ENCODE measurements around the gene SPATA6L. TPM values are rescaled to one million over a fixed set of nuclear protein-coding genes. Genes with fewer than 3 reads are reported as not detected.

The SPATA6L gene
- total and polyA plus RNA-seq, 10 of the 15 experiments (the other 5 are each of a cell fraction or from before 2014, with no cell fraction given) = 0.37 to 1.6 (median 0.91) TPM

DNA sequence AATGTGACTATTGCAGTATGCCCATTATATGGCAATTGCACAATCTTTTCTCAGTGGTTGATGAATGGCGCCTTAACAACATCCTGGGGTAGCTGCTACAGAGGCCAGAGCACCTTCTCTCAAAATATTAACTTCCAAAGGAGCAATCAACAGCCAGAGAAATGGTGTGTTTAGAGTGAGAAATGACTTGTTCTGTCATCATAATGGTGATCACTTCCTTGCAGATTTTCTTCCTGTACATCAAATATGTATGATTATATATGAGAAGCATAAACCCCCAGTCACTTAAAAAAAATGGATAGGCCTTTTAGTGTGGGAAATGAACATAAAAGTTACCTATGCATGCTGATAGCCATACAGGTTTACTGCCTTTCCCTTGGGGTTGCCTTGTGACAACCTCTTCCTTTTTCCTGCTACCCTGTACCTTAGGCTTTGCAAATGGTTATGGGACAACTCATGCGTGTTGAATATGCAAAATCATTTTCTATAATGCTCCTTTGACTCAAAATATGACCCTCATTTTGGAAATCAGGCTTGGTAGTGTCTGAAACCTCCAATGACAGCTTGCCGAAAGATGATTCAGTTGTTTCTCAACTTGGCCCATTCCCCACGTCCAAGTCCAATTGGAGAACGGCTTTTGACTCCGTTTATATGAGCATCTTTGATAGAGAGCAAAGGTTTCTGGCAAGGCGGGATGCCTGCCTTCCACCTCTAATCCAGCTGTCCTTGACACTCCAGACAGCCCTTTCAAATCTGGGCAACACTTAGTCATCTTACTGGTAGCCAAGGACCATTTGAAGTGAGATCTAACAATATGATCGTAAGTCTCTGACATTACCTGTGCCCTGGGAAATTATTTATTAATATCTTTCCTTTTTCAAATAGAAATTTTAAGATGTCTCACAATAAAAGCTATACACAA, 106.8 kb downstream of the SPATA6L start (continued):
- TF ChIP-seq, protein P1, sequence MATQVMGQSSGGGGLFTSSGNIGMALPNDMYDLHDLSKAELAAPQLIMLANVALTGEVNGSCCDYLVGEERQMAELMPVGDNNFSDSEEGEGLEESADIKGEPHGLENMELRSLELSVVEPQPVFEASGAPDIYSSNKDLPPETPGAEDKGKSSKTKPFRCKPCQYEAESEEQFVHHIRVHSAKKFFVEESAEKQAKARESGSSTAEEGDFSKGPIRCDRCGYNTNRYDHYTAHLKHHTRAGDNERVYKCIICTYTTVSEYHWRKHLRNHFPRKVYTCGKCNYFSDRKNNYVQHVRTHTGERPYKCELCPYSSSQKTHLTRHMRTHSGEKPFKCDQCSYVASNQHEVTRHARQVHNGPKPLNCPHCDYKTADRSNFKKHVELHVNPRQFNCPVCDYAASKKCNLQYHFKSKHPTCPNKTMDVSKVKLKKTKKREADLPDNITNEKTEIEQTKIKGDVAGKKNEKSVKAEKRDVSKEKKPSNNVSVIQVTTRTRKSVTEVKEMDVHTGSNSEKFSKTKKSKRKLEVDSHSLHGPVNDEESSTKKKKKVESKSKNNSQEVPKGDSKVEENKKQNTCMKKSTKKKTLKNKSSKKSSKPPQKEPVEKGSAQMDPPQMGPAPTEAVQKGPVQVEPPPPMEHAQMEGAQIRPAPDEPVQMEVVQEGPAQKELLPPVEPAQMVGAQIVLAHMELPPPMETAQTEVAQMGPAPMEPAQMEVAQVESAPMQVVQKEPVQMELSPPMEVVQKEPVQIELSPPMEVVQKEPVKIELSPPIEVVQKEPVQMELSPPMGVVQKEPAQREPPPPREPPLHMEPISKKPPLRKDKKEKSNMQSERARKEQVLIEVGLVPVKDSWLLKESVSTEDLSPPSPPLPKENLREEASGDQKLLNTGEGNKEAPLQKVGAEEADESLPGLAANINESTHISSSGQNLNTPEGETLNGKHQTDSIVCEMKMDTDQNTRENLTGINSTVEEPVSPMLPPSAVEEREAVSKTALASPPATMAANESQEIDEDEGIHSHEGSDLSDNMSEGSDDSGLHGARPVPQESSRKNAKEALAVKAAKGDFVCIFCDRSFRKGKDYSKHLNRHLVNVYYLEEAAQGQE (IDR thresholded peaks at IDR 0.05; ENCODE audit: low read depth, low read length) = no peak
- TF ChIP-seq ZNF384 (IDR thresholded peaks at IDR 0.05; ENCODE audit: borderline replicate concordance, low read depth, low read length) (no peak), IKZF1 (conservative IDR thresholded peaks at IDR 0.05) (peak; percentile 42; the same call in 1 of the 2 replicates), CTCF (IDR thresholded peaks at IDR 0.05 in 2 of 3, conservative IDR thresholded peaks at IDR 0.05 in 1 of 3; ENCODE audit: control insufficient read depth in 2 of 3, extremely low read depth in 1 of 3, insufficient read depth in 1 of 3, low read depth in 3 of 3, low read length in 3 of 3) (no peak), YBX1 (IDR thresholded peaks at IDR 0.05) (no peak), NBN (IDR thresholded peaks at IDR 0.05) (no peak), RFX5 (IDR thresholded peaks at IDR 0.05; ENCODE audit: low read depth, low read length) (no peak), HCFC1 (IDR thresholded peaks at IDR 0.05; ENCODE audit: low read length) (no peak), DPF2 (IDR thresholded peaks at IDR 0.05) (0 out of 2 replicates have a peak, but pooled peaks have one; percentile 12), NRF1 (conservative IDR thresholded peaks at IDR 0.05; ENCODE audit: low read depth, low read length) (no peak), MEF2A (IDR thresholded peaks at IDR 0.05; ENCODE audit: insufficient read depth, low read depth, low read length) (peak; percentile 56; the same call in 1 of the 2 replicates), POLR2AphosphoS2 (IDR thresholded peaks at IDR 0.05; ENCODE audit: low read depth, low read length) (no peak), RBBP5 (conservative IDR thresholded peaks at IDR 0.05) (no peak), PKNOX1 (IDR thresholded peaks at IDR 0.05) (0 out of 2 replicates have a peak, but pooled peaks have one; percentile 33), TBL1XR1 (IDR thresholded peaks at IDR 0.05; ENCODE audit: low read depth, low read length) (no peak)
- TF ChIP-seq, protein P2, sequence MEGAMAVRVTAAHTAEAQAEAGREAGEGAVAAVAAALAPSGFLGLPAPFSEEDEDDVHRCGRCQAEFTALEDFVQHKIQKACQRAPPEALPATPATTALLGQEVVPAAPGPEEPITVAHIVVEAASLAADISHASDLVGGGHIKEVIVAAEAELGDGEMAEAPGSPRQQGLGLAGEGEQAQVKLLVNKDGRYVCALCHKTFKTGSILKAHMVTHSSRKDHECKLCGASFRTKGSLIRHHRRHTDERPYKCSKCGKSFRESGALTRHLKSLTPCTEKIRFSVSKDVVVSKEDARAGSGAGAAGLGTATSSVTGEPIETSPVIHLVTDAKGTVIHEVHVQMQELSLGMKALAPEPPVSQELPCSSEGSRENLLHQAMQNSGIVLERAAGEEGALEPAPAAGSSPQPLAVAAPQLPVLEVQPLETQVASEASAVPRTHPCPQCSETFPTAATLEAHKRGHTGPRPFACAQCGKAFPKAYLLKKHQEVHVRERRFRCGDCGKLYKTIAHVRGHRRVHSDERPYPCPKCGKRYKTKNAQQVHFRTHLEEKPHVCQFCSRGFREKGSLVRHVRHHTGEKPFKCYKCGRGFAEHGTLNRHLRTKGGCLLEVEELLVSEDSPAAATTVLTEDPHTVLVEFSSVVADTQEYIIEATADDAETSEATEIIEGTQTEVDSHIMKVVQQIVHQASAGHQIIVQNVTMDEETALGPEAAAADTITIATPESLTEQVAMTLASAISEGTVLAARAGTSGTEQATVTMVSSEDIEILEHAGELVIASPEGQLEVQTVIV (IDR thresholded peaks at IDR 0.05; ENCODE audit: borderline replicate concordance, partially characterized antibody) = no peak
- TF ChIP-seq, protein P3, sequence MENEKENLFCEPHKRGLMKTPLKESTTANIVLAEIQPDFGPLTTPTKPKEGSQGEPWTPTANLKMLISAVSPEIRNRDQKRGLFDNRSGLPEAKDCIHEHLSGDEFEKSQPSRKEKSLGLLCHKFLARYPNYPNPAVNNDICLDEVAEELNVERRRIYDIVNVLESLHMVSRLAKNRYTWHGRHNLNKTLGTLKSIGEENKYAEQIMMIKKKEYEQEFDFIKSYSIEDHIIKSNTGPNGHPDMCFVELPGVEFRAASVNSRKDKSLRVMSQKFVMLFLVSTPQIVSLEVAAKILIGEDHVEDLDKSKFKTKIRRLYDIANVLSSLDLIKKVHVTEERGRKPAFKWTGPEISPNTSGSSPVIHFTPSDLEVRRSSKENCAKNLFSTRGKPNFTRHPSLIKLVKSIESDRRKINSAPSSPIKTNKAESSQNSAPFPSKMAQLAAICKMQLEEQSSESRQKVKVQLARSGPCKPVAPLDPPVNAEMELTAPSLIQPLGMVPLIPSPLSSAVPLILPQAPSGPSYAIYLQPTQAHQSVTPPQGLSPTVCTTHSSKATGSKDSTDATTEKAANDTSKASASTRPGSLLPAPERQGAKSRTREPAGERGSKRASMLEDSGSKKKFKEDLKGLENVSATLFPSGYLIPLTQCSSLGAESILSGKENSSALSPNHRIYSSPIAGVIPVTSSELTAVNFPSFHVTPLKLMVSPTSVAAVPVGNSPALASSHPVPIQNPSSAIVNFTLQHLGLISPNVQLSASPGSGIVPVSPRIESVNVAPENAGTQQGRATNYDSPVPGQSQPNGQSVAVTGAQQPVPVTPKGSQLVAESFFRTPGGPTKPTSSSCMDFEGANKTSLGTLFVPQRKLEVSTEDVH (IDR thresholded peaks at IDR 0.05; ENCODE audit: low read depth, partially characterized antibody) = no peak

All from GM12878 (cell line).